OCI-LY7 (cell line): Measurements from ENCODE around the gene S100Z. TPM values are rescaled to one million over a fixed set of nuclear protein-coding genes. Genes with fewer than 3 reads are reported as not detected.

Experiments used
- BruUV-seq: library from RNA; stranded (reverse); fragments of 400-500 nt; replicated peaks from 2 replicates; lab custom pipeline; 2021; lab: Mats Ljungman, UMichigan
- CTCF ChIA-PET: fragments of 300-600 bp; sonication (Branson Sonifier 250); formaldehyde crosslinking; loops from one replicate; lab custom pipeline; 2022; ENCODE audit warnings: antibody characterized with exemption; ENCODE audit not compliant: unreplicated experiment; lab: Charles Lee
- POLR2A ChIA-PET: fragments of 300-600 bp; sonication (Branson Sonifier 250); formaldehyde crosslinking; loops from one replicate; lab custom pipeline; 2022; ENCODE audit warnings: antibody characterized with exemption; lab: Charles Lee
- DNase-seq: peaks from one replicate; pipeline ENCODE4 v3.0.0-alpha.2; 2015; ENCODE audit warnings: low spot score
- H2AFZ ChIP-seq: fragments of 200-600 bp; sonication (generic), shearing (Covaris generic); 2 replicates; pipeline ENCODE4 v1.6.1; 2014; ENCODE audit warnings: mild to moderate bottlenecking, antibody characterized with exemption, low read length, moderate library complexity
- H3K27ac ChIP-seq: fragments of 200-600 bp; sonication (generic); 2 replicates; pipeline ENCODE4 v1.5.1; 2014; ENCODE audit warnings: mixed run types, low read depth, mild to moderate bottlenecking, moderate library complexity, low read length, inconsistent platforms; ENCODE audit not compliant: poor library complexity, severe bottlenecking
- H3K36me3 ChIP-seq: fragments of 200-600 bp; sonication (generic); 2 replicates; pipeline ENCODE4 v1.6.1; 2014; ENCODE audit warnings: mild to moderate bottlenecking, antibody characterized with exemption, low read length, moderate library complexity, mixed read lengths; ENCODE audit not compliant: insufficient read depth
- H3K4me1 ChIP-seq: fragments of 200-600 bp; sonication (generic); 2 replicates; pipeline ENCODE4 v1.5.1; 2014; ENCODE audit warnings: mild to moderate bottlenecking, low read length; ENCODE audit not compliant: insufficient read depth, poor library complexity, severe bottlenecking
- H3K4me2 ChIP-seq: fragments of 200-600 bp; sonication (generic); 2 replicates; pipeline ENCODE4 v1.6.1; 2014; ENCODE audit warnings: mild to moderate bottlenecking, low read length
- H3K4me3 ChIP-seq: fragments of 200-600 bp; sonication (generic); 2 replicates; pipeline ENCODE4 v1.5.1; 2014; ENCODE audit warnings: mild to moderate bottlenecking, low read depth, low read length; ENCODE audit not compliant: poor library complexity, severe bottlenecking
- H3K79me2 ChIP-seq: fragments of 200-600 bp; sonication (generic); 2 replicates; pipeline ENCODE4 v1.6.1; 2016; ENCODE audit warnings: low read depth, mild to moderate bottlenecking, low read length, moderate library complexity, mixed read lengths; ENCODE audit not compliant: insufficient read depth
- H3K9me2 ChIP-seq: fragments of 200-600 bp; sonication (generic); 2 replicates; pipeline ENCODE4 v1.6.1; 2016; ENCODE audit warnings: mild to moderate bottlenecking, low read length, mixed read lengths; ENCODE audit not compliant: insufficient read depth
- H3K9me3 ChIP-seq: fragments of 200-600 bp; sonication (generic); 2 replicates; pipeline ENCODE4 v1.6.1; 2014; ENCODE audit warnings: mild to moderate bottlenecking, mixed run types, low read length, mixed read lengths
- H4K20me1 ChIP-seq: fragments of 200-600 bp; sonication (generic); 2 replicates; pipeline ENCODE4 v1.6.1; 2014; ENCODE audit warnings: mild to moderate bottlenecking, antibody characterized with exemption, low read length, moderate library complexity, mixed read lengths; ENCODE audit not compliant: insufficient read depth
- EZH2phosphoT487 ChIP-seq: fragments of 200-600 bp; sonication (generic); IDR thresholded peaks from 2 replicates; pipeline ENCODE4 v1.6.1; 2018; ENCODE audit warnings: low read depth, borderline replicate concordance, mild to moderate bottlenecking, mixed run types, antibody characterized with exemption, low read length, moderate library complexity, mixed read lengths
- intact Hi-C: fragments of 100-400 bp; cut with micrococcal nuclease; formaldehyde crosslinking; loops from one replicate; pipeline ENCODE4 v1.10.0; 2022; ENCODE audit not compliant: unreplicated experiment
- total RNA-seq, 2 experiments: library from RNA; depleted of rRNA in 1 of 2; stranded (reverse); fragments of >200 nt in 1 of 2; shearing (Covaris generic) in 1 of 2; gene quantifications; 2 replicates each; pipeline ENCODE4 v1.2.3, GENCODE V29; 2014 to 2022
- TF ChIP-seq, protein P1 (sequence below): fragments of 200-600 bp; sonication (generic); conservative IDR thresholded peaks from 2 replicates; pipeline ENCODE4 v1.5.1; 2014; ENCODE audit warnings: mild to moderate bottlenecking, antibody characterized with exemption, low read length, moderate library complexity, mixed read lengths

The S100Z gene
- total RNA-seq, 2 experiments from 2014 or later, result 51.1 to 66.6 TPM

DNA sequence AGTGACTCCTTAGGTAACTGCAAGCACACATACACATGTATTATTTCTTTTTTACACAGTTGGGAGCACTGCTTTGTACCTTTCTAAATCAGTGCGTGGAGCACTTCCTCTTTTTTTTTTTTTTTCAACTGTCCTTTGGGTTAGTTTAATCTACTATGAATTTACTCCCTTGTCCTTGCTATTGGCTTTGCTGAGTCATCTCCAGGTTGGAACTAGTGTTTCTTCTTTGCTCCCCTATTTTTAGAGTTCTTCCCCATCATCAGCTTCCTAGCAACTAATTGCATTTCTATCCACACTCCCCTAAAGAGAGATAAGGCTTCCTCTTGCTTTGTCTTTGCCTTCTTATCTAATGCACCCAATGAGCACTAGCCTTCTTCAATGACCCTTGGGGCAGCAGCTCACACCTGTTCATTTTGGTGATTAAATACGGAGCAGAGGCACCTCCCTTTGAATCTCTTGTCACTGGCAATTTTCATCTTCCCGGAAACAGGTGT lies 24.3 kb downstream of the S100Z start:
- CTCF ChIA-PET, result interaction anchor here (0.8 kb wide), 1 partner anchor 142 kb away, joined by 3 read pairs; no protein-coding TSS in a partner anchor

DNA sequence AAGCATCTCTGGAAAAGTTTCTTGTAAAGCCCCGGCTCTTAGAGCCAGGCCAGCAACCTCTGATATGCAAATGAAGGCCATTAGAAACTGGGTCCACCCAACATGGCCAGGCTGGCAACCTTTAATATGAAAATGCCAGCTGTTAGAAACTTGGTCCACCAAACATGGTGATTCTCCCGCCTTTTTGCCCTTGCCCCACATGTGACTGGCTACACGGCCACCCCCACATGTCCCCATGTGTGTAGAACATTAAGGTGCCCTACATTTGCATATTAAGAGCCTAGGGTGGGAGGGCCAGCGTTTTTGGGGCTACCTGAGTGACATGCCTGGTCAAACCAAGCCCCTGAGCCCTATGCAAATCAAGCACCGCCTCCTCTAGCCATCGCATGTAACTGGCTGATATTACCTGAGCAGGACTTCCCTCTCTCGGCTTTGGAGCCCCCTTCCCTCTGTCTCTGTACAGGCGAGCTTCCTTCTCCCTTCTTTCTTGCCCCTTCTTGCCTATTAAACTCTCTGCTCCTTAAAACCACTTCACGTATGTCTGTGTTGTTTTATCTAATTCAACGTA lies 39.0 kb downstream of the S100Z start:
- H3K27ac ChIP-seq, result no peak overlapping the region
- ChIA-PET POLR2A (interaction anchor here (0.6 kb wide), 1 partner anchor 28 kb away, joined by 7 read pairs; no protein-coding TSS in a partner anchor), CTCF (no interaction called here)
- BruUV-seq, result no TSS peak
- peaks cover 4% of the 10 kb centered on the region for H3K4me1 ChIP-seq
- no peak for TF ChIP-seq EZH2phosphoT487
- TF ChIP-seq, protein P1, sequence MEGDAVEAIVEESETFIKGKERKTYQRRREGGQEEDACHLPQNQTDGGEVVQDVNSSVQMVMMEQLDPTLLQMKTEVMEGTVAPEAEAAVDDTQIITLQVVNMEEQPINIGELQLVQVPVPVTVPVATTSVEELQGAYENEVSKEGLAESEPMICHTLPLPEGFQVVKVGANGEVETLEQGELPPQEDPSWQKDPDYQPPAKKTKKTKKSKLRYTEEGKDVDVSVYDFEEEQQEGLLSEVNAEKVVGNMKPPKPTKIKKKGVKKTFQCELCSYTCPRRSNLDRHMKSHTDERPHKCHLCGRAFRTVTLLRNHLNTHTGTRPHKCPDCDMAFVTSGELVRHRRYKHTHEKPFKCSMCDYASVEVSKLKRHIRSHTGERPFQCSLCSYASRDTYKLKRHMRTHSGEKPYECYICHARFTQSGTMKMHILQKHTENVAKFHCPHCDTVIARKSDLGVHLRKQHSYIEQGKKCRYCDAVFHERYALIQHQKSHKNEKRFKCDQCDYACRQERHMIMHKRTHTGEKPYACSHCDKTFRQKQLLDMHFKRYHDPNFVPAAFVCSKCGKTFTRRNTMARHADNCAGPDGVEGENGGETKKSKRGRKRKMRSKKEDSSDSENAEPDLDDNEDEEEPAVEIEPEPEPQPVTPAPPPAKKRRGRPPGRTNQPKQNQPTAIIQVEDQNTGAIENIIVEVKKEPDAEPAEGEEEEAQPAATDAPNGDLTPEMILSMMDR, result no peak
- H3K4me2 ChIP-seq, result no peak overlapping the region
- H3K36me3 ChIP-seq, result peaks cover 83% of the 10 kb centered on the region
- no peaks in the 10 kb centered on the region for H3K9me3 ChIP-seq
- peaks cover 94% of the 10 kb centered on the region for H3K79me2 ChIP-seq
- H4K20me1 ChIP-seq, result no peaks in the 10 kb centered on the region; the same call in 1 of the 2 replicates
- intact Hi-C loops, result no loop called here
- H3K9me2 ChIP-seq, result no peaks in the 10 kb centered on the region
- H2AFZ ChIP-seq, result no peak overlapping the region
- no peak overlapping the region for H3K4me3 ChIP-seq
- DNase-seq, result no peak

More for the DNA sequence above, 24.3 kb downstream of the S100Z start:
- peak overlapping the region; percentile 100 for H3K27ac ChIP-seq
- peaks cover 58% of the 10 kb centered on the region for H3K4me1 ChIP-seq
- intact Hi-C loops, result no loop called here
- H3K79me2 ChIP-seq, result peaks cover 47% of the 10 kb centered on the region
- peaks cover 15% of the 10 kb centered on the region for H4K20me1 ChIP-seq
- BruUV-seq, result no TSS peak
- POLR2A ChIA-PET, result interaction anchor here (0.7 to 2.0 kb wide), 9 partner anchors 15 to 240 kb away, joined by 3 to 13 read pairs (median 3); partner anchors contain the start of gene AGGF1
- H3K36me3 ChIP-seq, result peaks cover 39% of the 10 kb centered on the region
- TF ChIP-seq, protein P1, result no peak
- TF ChIP-seq EZH2phosphoT487, result no peak
- peak overlapping the region; percentile 85 for H3K4me3 ChIP-seq
- DNase-seq, result peak; percentile 98
- H2AFZ ChIP-seq, result no peak overlapping the region; the same call in 1 of the 2 replicates
- H3K4me2 ChIP-seq, result peak overlapping the region; percentile 67
- no peaks in the 10 kb centered on the region for H3K9me2 ChIP-seq
- no peaks in the 10 kb centered on the region for H3K9me3 ChIP-seq

DNA sequence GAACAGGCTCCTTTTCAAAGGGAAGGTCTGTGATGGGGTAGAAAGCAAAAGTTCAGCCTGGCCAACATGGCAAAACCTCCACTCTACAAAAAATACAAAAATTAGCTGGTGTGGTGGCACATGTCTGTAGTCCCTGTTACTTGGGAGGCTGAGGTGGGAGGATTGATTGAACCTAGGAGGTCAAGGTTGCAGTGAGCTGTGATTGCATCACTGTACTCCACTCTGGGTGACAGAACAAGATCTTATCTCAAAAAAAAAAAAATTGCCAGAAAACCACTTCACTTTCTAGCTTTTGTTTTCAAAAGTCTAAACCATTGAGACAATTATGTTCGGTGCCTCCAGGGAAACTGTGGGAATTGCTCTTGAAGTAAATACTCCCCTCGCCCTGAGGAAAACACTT lies 43.5 kb downstream of the S100Z start:
- H3K9me3 ChIP-seq, result peaks cover 20% of the 10 kb centered on the region; the same call in 1 of the 2 replicates
- H3K79me2 ChIP-seq, result peaks cover 87% of the 10 kb centered on the region
- DNase-seq, result no peak
- no TSS peak for BruUV-seq
- H3K4me2 ChIP-seq, result no peak overlapping the region
- H3K27ac ChIP-seq, result no peak overlapping the region
- H4K20me1 ChIP-seq, result no peaks in the 10 kb centered on the region; the same call in 1 of the 2 replicates
- H2AFZ ChIP-seq, result no peak overlapping the region
- no peak overlapping the region for H3K4me3 ChIP-seq
- H3K9me2 ChIP-seq, result no peaks in the 10 kb centered on the region
- peaks cover 4% of the 10 kb centered on the region for H3K4me1 ChIP-seq
- CTCF ChIA-PET, result no interaction called here
- intact Hi-C loops, result no loop called here
- H3K36me3 ChIP-seq, result peaks cover 98% of the 10 kb centered on the region
- POLR2A ChIA-PET, result interaction anchor here (0.7 to 1.5 kb wide), 3 partner anchors 19 to 35 kb away, joined by 3 to 6 read pairs (median 4); no protein-coding TSS in a partner anchor
- TF ChIP-seq EZH2phosphoT487, result no peak
- TF ChIP-seq, protein P1, result no peak
